ENCODE data around the gene HNF1B. TPM values are rescaled to one million over a fixed set of nuclear protein-coding genes. Genes with fewer than 3 reads are reported as not detected.

Gene HNF1B
- total and polyA plus RNA-seq, 10 of the 15 experiments (the other 5 are each of a cell fraction or from before 2014, with no cell fraction given), result 0.51 to 12.7 (median 1.9) TPM

DNA sequence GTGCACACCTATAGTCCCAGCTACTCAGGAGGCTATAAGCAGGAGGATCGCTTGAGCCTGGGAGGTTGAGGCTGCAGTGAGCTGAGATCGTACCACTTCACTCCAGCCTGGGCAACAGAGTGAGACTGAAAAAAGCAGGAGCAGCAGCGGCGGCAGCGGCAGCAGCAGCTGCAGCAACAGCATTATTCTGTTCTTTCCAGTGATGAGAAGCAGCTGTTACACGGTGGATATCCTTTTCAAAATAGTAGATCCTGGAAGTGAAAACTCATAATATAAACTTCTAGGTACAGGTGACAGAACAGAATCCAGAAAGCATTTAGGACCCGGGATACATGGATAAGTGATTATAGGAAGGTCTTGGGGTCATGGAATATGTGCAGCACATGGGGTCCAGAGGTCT lies 17.8 kb upstream of the HNF1B start (continued):
- TF ChIP-seq SKIL (IDR thresholded peaks at IDR 0.05; ENCODE audit: low read depth, poor library complexity, severe bottlenecking) (no peak), NR2C1 (IDR thresholded peaks at IDR 0.05) (no peak), CBFB (IDR thresholded peaks at IDR 0.05; ENCODE audit: low read depth) (no peak), POLR2AphosphoS5 (IDR thresholded peaks at IDR 0.05; ENCODE audit: low read length) (no peak), ZNF217 (IDR thresholded peaks at IDR 0.05) (no peak), E2F4 (IDR thresholded peaks at IDR 0.05; ENCODE audit: low read depth, low read length) (no peak), BCLAF1 (IDR thresholded peaks at IDR 0.05) (no peak), SPI1 (IDR thresholded peaks at IDR 0.05; ENCODE audit: borderline replicate concordance, insufficient read depth, low read depth, low read length) (no peak)
- TF ChIP-seq, protein P1, sequence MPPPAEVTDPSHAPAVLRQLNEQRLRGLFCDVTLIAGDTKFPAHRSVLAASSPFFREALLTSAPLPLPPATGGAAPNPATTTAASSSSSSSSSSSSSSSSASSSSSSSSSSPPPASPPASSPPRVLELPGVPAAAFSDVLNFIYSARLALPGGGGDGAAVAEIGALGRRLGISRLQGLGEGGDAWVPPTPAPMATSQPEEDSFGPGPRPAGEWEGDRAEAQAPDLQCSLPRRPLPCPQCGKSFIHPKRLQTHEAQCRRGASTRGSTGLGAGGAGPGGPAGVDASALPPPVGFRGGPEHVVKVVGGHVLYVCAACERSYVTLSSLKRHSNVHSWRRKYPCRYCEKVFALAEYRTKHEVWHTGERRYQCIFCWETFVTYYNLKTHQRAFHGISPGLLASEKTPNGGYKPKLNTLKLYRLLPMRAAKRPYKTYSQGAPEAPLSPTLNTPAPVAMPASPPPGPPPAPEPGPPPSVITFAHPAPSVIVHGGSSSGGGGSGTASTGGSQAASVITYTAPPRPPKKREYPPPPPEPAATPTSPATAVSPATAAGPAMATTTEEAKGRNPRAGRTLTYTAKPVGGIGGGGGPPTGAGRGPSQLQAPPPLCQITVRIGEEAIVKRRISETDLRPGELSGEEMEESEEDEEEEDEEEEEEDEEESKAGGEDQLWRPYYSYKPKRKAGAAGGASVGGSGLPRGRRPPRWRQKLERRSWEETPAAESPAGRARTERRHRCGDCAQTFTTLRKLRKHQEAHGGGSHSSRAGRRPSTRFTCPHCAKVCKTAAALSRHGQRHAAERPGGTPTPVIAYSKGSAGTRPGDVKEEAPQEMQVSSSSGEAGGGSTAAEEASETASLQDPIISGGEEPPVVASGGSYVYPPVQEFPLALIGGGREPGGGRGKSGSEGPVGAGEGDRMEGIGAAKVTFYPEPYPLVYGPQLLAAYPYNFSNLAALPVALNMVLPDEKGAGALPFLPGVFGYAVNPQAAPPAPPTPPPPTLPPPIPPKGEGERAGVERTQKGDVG (CRISPR knock-in tag; IDR thresholded peaks at IDR 0.05), result no peak
- TF ChIP-seq, protein P2, sequence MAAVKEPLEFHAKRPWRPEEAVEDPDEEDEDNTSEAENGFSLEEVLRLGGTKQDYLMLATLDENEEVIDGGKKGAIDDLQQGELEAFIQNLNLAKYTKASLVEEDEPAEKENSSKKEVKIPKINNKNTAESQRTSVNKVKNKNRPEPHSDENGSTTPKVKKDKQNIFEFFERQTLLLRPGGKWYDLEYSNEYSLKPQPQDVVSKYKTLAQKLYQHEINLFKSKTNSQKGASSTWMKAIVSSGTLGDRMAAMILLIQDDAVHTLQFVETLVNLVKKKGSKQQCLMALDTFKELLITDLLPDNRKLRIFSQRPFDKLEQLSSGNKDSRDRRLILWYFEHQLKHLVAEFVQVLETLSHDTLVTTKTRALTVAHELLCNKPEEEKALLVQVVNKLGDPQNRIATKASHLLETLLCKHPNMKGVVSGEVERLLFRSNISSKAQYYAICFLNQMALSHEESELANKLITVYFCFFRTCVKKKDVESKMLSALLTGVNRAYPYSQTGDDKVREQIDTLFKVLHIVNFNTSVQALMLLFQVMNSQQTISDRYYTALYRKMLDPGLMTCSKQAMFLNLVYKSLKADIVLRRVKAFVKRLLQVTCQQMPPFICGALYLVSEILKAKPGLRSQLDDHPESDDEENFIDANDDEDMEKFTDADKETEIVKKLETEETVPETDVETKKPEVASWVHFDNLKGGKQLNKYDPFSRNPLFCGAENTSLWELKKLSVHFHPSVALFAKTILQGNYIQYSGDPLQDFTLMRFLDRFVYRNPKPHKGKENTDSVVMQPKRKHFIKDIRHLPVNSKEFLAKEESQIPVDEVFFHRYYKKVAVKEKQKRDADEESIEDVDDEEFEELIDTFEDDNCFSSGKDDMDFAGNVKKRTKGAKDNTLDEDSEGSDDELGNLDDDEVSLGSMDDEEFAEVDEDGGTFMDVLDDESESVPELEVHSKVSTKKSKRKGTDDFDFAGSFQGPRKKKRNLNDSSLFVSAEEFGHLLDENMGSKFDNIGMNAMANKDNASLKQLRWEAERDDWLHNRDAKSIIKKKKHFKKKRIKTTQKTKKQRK (IDR thresholded peaks at IDR 0.05; ENCODE audit: low read depth, low read length), result no peak
